Raji (cell line): Measurements from ENCODE around the gene ZNF566.
A peak's percentile ranks its signal among the peaks of the same experiment; 100 is the strongest.

ENCODE experiments used
- POLR2A ChIP-seq: IDR thresholded peaks from 2 replicates; pipeline ENCODE4 v1.6.1; 2011; ENCODE audit warnings: low read depth, low read length, control low read depth; ENCODE audit not compliant: insufficient read depth

The ZNF566 gene

DNA sequence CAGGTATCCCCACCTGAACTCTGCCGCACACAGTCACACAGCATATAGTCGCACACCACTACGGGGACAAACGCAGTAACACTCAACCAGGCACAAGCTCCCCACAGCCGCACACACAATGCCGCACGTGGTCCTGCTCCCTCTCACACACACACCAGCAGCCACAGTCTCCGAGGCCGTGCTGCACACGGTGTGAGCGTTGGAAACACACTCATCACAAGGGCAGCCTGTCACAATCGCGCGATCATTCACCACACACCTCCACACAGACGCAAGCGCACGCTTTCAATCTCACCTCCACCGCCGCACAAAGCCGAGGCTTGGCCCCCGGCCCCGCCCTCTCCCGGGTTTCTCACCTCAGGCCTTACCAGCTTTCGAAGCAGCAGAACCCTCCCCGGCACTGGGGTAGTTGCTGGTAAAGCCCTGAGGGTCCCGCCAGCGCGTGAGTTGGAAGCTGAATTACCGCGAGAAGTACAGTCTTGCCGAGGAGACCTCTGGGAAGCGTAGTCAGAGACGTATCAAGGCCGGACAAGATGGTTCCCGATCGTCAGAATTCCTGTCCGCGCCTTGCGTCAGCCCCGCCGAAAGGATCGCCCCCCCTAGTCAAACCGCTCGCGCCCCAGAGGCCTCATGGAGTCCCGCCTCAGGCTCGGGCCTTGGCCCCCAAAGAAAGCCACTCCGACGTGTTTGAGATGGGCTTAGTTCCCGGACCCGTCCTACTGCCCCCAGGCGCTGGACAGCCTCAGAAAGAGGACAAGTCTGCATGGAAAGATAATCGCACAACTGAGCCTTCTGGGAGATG is at the start of gene ZNF566:
Gene ZNF566 (minus strand): TSS at position 444 of the 802 bp plus-strand sequence. CDS start 13,004 bp downstream, outside the sequence.
- TF ChIP-seq POLR2A, result no peak; the same call in none of the 2 replicates

DNA sequence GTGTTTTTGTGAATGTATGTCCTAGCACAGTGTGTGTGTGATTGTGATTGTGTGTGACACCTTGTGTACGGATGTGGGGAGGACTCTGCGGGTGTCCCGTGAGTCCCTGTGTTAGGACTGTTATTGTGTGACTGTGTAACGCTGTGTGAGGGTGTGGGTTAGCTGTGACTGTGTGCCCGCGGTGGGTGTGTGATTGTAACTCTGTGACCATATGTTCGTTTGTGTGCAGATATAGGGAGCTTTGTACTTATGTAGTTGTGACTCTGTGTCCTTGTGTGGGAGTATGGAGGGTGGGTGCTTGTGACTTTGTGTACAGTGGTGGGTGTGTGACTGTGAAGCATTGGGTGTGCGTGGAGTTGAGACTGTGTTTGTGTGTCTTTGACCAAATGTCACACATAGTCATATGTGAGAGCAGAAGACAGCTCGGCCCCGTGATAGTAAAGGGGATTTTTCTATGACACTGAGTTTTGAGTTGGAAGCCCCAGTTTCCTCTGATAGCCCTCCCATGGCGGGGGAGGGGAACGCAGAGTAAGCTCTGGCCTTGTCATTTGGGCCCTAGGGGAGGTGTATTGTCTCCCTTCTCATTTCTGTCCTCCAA is 39.7 kb upstream of the ZNF566 start:
- no peak for TF ChIP-seq POLR2A

DNA sequence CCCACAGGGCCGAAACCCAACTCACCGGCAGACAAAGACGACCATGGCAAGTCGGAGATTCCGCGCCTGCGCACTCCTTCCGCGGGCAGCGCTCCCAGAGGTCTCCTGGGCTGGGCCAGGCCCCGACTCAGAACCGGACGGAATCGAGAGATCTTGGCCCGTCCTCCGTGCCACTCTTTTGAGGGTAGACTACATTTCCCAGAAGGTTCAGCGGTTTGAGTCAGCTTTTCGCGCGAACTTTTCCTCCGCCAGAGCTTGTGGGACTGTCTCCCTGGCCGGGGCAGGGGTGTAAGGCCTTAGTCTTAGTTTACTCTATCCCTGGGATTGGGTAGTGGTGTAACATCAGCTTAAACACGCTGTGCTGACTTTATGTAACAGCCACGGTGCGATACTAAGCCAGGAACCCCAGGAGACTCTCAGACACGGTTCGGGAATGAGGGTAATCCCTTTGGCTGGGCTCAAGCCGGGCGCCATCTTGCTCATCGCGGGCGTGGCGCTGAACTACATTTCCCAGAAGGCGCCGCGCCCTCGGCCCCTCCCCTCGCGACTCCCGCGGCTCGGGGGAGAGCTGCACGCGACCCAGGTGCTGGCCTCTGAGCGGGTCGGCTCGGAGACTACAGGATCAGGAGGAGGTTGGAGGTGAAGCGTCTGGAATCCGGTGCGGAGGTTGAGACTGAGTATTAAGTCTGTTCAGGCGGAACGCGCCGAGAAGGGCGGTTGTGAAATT is 39.0 kb upstream of the ZNF566 start, which contains the start of gene ZNF260:
Gene ZNF260 (minus strand): TSS at position 78 of the 727 bp plus-strand sequence. CDS start 13,033 bp downstream, outside the sequence.
- peak; percentile 62 for TF ChIP-seq POLR2A

DNA sequence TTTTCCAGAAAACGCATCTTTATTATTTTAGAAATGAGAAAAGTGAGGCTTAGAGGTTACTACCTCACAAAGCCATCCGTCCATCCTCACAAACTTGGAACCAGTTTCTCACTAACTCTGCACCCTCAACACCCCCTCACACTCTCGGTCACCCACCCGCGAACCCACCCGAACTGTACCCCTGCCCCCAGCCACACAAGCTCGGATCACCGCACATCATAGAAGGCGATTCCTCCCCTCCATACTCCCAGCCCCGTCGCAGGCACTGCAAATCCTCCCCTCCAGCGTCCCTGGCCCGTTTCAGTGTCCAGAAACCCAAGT is 38.5 kb upstream of the ZNF566 start:
- TF ChIP-seq POLR2A, result no peak

DNA sequence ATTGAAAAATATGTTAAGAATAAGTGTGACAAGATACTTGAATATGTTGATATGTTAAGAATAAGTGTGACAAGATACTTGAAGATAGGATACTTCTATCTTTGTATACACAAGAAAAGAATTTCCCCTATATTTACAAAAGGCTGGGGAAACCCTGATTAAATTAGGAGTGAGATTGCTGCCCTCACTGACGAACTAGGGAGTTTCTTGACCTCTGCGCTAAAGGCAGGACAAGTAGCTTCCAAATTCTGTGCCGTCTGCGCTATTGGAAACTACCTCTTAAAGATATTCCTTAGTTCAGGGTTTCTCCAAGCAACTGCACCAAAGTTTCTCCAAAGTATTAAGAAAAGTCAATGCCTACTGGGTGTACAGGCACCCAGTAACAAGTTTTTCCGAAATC is 38.0 kb upstream of the ZNF566 start:
- no peak for TF ChIP-seq POLR2A

DNA sequence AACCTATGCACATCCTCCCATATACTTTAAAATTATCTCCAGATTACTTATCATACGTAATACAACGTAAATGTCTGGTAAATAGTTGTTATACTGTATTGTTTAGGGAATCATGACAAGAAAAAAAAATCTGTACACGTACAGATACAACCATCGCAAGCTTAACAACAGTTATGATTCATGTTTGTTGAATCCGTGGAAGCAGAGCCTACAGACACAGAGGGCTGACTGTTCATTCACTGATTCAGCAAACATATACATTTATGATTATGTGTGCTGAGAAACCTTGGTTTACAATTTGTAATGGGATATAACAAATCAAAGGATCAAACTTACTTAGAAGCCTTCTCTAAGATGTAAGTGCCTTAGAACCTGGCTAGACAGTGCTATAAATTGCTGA is 37.2 kb upstream of the ZNF566 start:
- no peak for TF ChIP-seq POLR2A

DNA sequence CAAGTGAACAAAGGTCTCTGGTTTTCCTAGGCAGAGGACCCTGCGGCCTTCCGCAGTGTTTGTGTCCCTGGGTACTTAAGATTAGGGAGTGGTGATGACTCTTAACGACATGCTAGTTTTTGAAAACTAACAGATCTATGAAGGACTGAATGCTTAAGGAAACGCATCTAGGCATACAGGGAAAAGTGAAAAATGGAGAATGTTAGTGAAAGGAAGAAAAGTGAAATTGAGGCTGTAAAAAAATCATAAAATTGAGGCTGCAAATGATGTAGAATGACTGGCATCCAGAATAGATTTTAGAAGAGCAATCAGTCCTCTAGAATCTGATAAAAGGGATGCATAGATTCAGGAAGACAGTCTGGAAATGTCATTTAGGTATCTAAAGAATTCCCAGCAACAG is 35.3 kb upstream of the ZNF566 start:
- TF ChIP-seq POLR2A, result no peak

DNA sequence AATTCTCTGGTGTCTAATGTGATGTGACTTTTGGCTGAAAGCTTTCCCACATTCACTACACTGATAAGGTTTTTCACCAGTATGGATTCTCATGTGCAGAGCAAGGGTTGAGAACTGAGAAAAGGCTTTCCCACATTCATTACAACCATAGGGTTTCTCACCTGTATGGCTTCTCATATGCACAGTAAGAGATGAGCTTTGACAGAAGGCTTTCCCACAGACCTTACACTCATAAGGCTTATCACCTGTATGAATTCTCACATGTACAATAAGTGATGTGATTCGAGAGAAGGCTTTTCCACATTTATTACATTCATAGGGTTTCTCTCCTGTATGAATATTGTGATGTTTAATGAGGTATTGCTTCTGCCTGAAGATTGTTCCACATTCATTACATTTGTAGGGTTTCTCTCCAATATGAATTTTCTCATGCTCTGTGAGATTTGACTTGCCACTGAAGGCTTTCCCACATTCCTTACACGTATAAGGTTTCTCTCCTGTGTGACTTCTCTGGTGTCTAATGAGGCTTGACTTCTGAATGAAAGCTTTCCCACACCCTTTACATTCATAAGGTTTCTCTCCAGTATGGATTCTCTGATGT is 24.8 kb upstream of the ZNF566 start:
- TF ChIP-seq POLR2A, result no peak

DNA sequence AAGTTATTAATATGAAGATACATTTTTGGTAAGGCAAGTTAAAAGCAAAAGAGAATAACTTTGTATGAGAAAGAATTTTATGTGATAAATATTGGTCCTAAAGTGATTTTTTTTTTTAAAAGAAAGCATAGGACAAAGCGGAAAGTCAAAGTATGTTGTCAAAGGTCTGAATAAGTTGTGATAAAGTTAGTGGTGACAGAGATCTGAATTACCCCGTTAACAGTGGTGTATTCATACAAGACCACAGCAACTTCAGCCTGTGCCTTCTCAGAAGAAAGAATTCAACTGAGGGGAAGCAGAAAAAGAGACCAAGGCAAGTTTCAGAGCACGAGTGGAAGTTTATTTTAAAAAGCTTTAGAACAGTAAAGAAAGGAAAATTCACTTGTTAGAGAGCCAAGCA is 19.0 kb upstream of the ZNF566 start:
- no peak for TF ChIP-seq POLR2A

DNA sequence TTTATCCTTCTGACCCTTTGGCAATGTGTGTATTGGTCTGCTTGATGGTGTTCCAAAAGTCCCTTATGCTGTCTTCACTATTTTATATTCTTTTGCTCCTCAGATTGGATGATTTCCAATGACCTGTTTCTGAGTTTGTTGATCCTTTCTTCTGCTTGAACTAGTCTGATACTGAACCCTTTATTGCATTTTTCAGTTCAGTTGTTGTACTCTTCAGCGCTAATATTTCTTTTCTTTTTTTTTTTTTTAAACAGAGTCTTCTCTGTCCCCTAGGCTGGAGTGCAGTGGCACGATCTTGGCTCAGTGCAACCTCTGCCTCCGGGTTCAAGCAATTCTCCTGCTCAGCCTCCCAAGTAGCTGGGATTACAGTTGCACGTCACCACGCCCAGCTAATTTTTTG is 12.6 kb upstream of the ZNF566 start:
- no peak for TF ChIP-seq POLR2A

DNA sequence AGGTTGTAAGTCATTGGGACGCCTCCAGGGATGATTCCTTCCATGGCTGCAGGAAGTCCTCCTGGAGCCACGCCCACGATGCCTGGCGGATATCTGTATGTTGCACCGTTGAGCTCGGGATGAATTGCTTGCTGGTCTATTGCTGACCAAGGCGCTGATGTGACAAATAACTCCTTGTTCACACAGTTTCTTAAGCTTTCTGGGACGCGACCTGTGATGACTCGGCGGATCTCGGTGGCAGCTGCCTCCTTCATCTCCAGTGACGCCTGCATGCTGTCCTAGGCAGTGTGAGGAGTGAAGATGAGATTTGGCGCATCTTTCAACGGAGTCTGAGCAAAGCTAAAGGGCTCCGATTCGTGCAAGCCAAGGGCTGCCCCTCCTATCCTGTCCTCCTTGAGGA is 7.6 kb upstream of the ZNF566 start:
- no peak for TF ChIP-seq POLR2A

DNA sequence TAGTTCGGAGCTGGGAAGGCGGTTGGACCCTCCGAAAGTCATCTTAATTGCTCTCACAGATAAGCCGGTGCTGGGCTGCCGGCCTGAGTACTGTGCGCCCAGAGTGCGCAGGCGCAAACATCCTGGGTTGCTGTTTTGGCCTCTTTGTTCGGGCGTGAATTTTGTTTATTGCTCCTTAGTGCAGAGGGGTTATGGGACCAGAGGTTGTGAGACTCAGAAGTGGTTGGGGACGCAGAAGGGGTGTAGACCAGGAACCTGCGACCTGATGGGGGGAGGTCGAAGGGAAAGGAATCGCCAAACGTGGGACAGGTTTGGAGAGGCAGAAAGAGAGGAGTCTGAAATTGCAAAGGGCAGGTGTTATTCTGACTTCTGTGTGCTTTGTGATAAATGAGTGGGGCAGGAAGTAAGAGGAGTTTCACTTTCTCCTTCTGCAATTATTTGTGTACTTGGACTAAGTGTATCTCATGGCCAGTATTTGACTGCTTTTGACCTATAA is 607 bp upstream of the ZNF566 start:
- TF ChIP-seq POLR2A, result peak; percentile 20; the same call in 1 of the 2 replicates

DNA sequence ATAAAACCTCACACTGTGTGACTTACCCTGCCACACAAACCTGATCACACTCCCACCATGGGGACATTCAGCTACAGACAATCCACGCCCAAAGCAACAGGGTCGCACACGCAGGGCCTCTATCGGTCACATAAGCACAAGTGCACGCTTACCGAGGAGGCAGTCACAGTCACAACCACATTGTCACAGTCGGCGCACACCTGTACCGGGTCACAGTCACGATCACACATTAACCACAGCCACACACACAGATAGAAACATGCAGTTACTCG is 579 bp downstream of the ZNF566 start:
- no peak for TF ChIP-seq POLR2A

DNA sequence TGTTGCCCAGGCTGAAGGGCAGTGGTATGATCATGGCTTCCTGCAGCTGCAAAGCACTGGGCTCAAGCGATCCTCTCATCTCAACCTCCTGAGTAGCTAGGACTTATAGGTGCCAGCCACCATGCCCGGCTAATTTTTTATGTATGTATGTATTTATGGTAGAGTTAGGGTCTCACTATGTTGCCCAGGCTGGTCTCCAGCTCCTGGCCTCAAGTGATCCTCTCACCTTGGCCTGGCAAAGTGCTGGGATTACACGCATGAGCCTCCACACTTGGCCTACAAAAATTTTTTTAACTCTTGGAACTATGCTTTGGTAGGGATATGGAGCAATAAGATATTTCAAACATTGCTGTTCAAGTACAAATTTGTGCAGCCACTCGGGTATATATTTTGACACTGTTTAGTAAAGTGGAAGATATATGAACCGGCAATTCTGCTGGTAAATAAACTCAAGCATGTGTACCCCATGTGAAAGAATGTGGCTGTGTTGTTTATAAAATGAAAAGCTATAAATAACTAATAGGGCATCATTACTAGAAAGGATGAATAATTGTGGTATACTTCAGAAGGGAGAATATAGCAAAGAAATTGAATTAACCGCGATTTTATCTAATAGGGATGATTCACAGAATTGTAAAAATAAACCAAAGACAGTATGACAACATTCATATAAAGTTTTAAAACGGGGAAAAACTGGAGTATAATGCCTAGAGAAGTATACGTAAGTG is 1.1 kb downstream of the ZNF566 start:
- TF ChIP-seq POLR2A, result no peak

DNA sequence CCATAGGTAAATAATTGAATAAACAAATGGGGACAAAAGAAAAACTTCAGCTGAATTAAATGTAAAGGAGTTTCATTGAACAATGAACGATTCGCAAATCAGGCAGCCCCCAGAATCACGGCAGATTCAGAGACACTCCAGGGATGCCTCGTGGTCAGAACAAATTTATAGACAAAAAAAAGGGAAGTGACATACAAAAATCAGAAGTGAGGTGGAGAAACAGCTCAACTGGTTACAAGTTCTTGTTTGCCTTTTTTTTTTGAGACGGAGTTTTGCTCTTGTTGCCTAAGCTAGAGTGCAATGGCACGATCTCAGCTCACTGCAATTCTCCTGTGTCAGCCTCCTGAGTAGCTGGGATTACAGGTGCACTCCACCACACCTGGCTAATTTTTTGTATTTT is 5.7 kb downstream of the ZNF566 start:
- no peak for TF ChIP-seq POLR2A
